HG02970 (cell line): Measurements from ENCODE around the gene POMT2.
"Not testable (repeated sequence)": the region's sequence is repeated elsewhere in the genome, so short reads cannot be mapped to it uniquely, and the experiment has no call there.

Experiments used
- ATAC-seq: cut with Tn5 transposase; IDR thresholded peaks from one replicate; pipeline ENCODE4 v1.9.1; 2021; ENCODE audit warnings: mild to moderate bottlenecking, moderate library complexity, moderate number of reproducible peaks; ENCODE audit not compliant: unreplicated experiment, low FRiP score

POMT2 gene

GRCh38 chr14:77324816-77325745, 4.4 kb upstream of the POMT2 start:
- ATAC-seq = no peak

- ATAC-seq = no peak
Measured at GRCh38 chr14:77324289-77324688, 3.6 kb upstream of the POMT2 start.

GRCh38 chr14:77323571-77323970, 2.9 kb upstream of the POMT2 start:
- ATAC-seq = no peak

- no peak for ATAC-seq
Measured at GRCh38 chr14:77322951-77323350, 2.3 kb upstream of the POMT2 start.

GRCh38 chr14:77322250-77322902, 1.7 kb upstream of the POMT2 start:
- no peak for ATAC-seq

GRCh38 chr14:77319422-77319821, 1.3 kb downstream of the POMT2 start:
- ATAC-seq = no peak

- ATAC-seq = not testable (repeated sequence)
Measured at GRCh38 chr14:77318756-77319155, 1.9 kb downstream of the POMT2 start.

- no peak for ATAC-seq
Measured at GRCh38 chr14:77318006-77318553, 2.6 kb downstream of the POMT2 start.

- ATAC-seq = no peak
Measured at GRCh38 chr14:77316872-77317301, 3.8 kb downstream of the POMT2 start.

- ATAC-seq = no peak
Measured at GRCh38 chr14:77316195-77316505, 4.5 kb downstream of the POMT2 start.

GRCh38 chr14:77314539-77315457, 5.9 kb downstream of the POMT2 start:
- no peak for ATAC-seq

- ATAC-seq = no peak
Measured at GRCh38 chr14:77314043-77314442, 6.6 kb downstream of the POMT2 start.

- no peak for ATAC-seq
Measured at GRCh38 chr14:77313371-77313770, 7.3 kb downstream of the POMT2 start.

GRCh38 chr14:77311217-77311616, 9.5 kb downstream of the POMT2 start:
- no peak for ATAC-seq

GRCh38 chr14:77310026-77310425, 10.7 kb downstream of the POMT2 start:
- ATAC-seq = no peak

- ATAC-seq = no peak
Measured at GRCh38 chr14:77309131-77309530, 11.6 kb downstream of the POMT2 start.

GRCh38 chr14:77306851-77307496, 13.7 kb downstream of the POMT2 start:
- no peak for ATAC-seq

- no peak for ATAC-seq
Measured at GRCh38 chr14:77306416-77306815, 14.3 kb downstream of the POMT2 start.

- no peak for ATAC-seq
Measured at GRCh38 chr14:77305696-77306095, 15.0 kb downstream of the POMT2 start.
